HepG2 (cell line): ENCODE results near the gene NTN4. TPM values are rescaled to one million over a fixed set of nuclear protein-coding genes. Genes with fewer than 3 reads are reported as not detected.

Experiments used
- ARID3A ChIP-seq: IDR thresholded peaks from 2 replicates; pipeline ENCODE4 v1.6.1; 2012; ENCODE audit warnings: low read depth, low read length, improper control_type of control experiment
- ATF5 ChIP-seq: sonication (generic); formaldehyde crosslinking; IDR thresholded peaks from 2 replicates; pipeline ENCODE4 v1.4.0; 2020; ENCODE audit warnings: mild to moderate bottlenecking, low read depth, missing genetic modification reagents
- ATF7 ChIP-seq, 2 experiments: fragments of 450-650 bp in 1 of 2; sonication (generic) in 1 of 2; formaldehyde crosslinking in 1 of 2; IDR thresholded peaks; 2 replicates each; pipeline versions ENCODE4 v1.4.0 to v1.6.1; 2016 to 2020; ENCODE audit warnings: antibody characterized with exemption in 1 of 2, mild to moderate bottlenecking in 1 of 2, missing genetic modification reagents in 1 of 2
- BHLHE40 ChIP-seq: IDR thresholded peaks from 2 replicates; pipeline ENCODE4 v1.6.1; 2011; ENCODE audit warnings: low read length, improper control_type of control experiment
- CSRNP2 ChIP-seq: sonication (generic); formaldehyde crosslinking; conservative IDR thresholded peaks from 2 replicates; pipeline ENCODE4 v1.8.0; 2022; ENCODE audit warnings: low read depth, missing genetic modification reagents
- DMAP1 ChIP-seq: IDR thresholded peaks from 2 replicates; pipeline ENCODE4 v1.6.1; 2016
- EP300 ChIP-seq, 3 experiments: sonication (generic) in 1 of 3; formaldehyde crosslinking in 1 of 3; IDR thresholded peaks; 2 replicates each; pipeline versions ENCODE4 v1.5.1 to v1.6.1; 2011 to 2020; ENCODE audit warnings: low read depth in 2 of 3, low read length in 2 of 3, borderline replicate concordance in 1 of 3, improper control_type of control experiment in 1 of 3, mild to moderate bottlenecking in 1 of 3, missing genetic modification reagents in 1 of 3, moderate library complexity in 1 of 3
- FOSL2 ChIP-seq: sonication (generic); formaldehyde crosslinking; IDR thresholded peaks from 2 replicates; pipeline ENCODE4 v1.4.0; 2020; ENCODE audit warnings: missing genetic modification reagents
- FOXK1 ChIP-seq: sonication (generic); formaldehyde crosslinking; IDR thresholded peaks from 2 replicates; pipeline ENCODE4 v1.4.0; 2020; ENCODE audit warnings: low read depth, missing genetic modification reagents, borderline replicate concordance
- GATAD2A ChIP-seq: IDR thresholded peaks from 2 replicates; pipeline ENCODE4 v1.6.1; 2016
- HOXA5 ChIP-seq: sonication (generic); formaldehyde crosslinking; IDR thresholded peaks from 2 replicates; pipeline ENCODE4 v1.4.0; 2020; ENCODE audit warnings: missing genetic modification reagents
- MEIS2 ChIP-seq: sonication (generic); formaldehyde crosslinking; IDR thresholded peaks from 2 replicates; pipeline ENCODE4 v1.9.0; 2021; ENCODE audit warnings: mild to moderate bottlenecking, missing genetic modification reagents
- MYPOP ChIP-seq: sonication (generic); formaldehyde crosslinking; IDR thresholded peaks from 2 replicates; pipeline ENCODE4 v1.8.1; 2023; ENCODE audit warnings: mild to moderate bottlenecking, moderate library complexity, missing genetic modification reagents
- POGK ChIP-seq: sonication (generic); formaldehyde crosslinking; conservative IDR thresholded peaks from 2 replicates; pipeline ENCODE4 v1.8.0; 2022; ENCODE audit warnings: mild to moderate bottlenecking, moderate library complexity, missing genetic modification reagents
- RARA ChIP-seq: IDR thresholded peaks from 2 replicates; pipeline ENCODE4 v1.6.1; 2016; ENCODE audit warnings: missing genetic modification reagents, missing compliant biosample characterization
- SKI ChIP-seq: fragments of 450-650 bp; IDR thresholded peaks from one replicate; pipeline ENCODE4 v1.6.1; 2018; ENCODE audit warnings: mild to moderate bottlenecking; ENCODE audit not compliant: partially characterized antibody
- SOX13 ChIP-seq, 3 experiments: fragments of 450-650 bp in 1 of 3; sonication (generic) in 1 of 3; formaldehyde crosslinking in 1 of 3; IDR thresholded peaks in 2 of 3; conservative IDR thresholded peaks in 1 of 3; 2 replicates each; pipeline versions ENCODE4 v1.5.0 to v1.6.1; 2016 to 2020; ENCODE audit warnings: antibody characterized with exemption in 1 of 3, mild to moderate bottlenecking in 1 of 3, missing compliant biosample characterization in 1 of 3, missing genetic modification reagents in 1 of 3, moderate library complexity in 1 of 3
- SOX6 ChIP-seq, 2 experiments: fragments of 450-650 bp in 1 of 2; sonication (generic) in 1 of 2; formaldehyde crosslinking in 1 of 2; IDR thresholded peaks; 2 replicates each; pipeline versions ENCODE4 v1.4.0 to v1.6.1; 2017 to 2020; ENCODE audit warnings: antibody characterized with exemption in 1 of 2, mild to moderate bottlenecking in 1 of 2, missing genetic modification reagents in 1 of 2
- TEAD3 ChIP-seq: optimal IDR thresholded peaks from 2 replicates; pipeline ENCODE3; 2016; ENCODE audit warnings: borderline replicate concordance
- ZNF496 ChIP-seq: sonication (generic); formaldehyde crosslinking; IDR thresholded peaks from 2 replicates; pipeline ENCODE4 v1.8.1; 2023; ENCODE audit warnings: mild to moderate bottlenecking, moderate library complexity, missing genetic modification reagents; ENCODE audit not compliant: insufficient replicate concordance
- polyA plus RNA-seq, 8 experiments: library from polyadenylated mRNA; depleted of rRNA in 3 of 8; stranded (reverse) in 7 of 8; unstranded in 1 of 8; fragments of >200 nt; fragmentation: Illumina TruSeq in 4 of 8; extraction: Trizol in 4 of 8; gene quantifications; 2 replicates each; pipeline versions ENCODE4 v1.2.1 to v1.2.3, GENCODE V29; 2011 to 2016; ENCODE audit warnings: low read depth in 4 of 8, missing spikeins in 1 of 8, mixed read lengths in 1 of 8; ENCODE audit not compliant: insufficient read depth in 1 of 8
- total RNA-seq, 5 experiments: library from RNA; depleted of rRNA; stranded (reverse); fragments of >200 nt; fragmentation: Illumina TruSeq; extraction: Trizol; gene quantifications; 2 replicates each; pipeline ENCODE4 v1.2.3, GENCODE V29; 2016; ENCODE audit warnings: low read depth in 1 of 5

The NTN4 gene
- total and polyA plus RNA-seq, 2 of the 13 experiments (the other 11 are each of a cell fraction or from before 2014, with no cell fraction given), result 7.8 to 11.5 TPM

DNA sequence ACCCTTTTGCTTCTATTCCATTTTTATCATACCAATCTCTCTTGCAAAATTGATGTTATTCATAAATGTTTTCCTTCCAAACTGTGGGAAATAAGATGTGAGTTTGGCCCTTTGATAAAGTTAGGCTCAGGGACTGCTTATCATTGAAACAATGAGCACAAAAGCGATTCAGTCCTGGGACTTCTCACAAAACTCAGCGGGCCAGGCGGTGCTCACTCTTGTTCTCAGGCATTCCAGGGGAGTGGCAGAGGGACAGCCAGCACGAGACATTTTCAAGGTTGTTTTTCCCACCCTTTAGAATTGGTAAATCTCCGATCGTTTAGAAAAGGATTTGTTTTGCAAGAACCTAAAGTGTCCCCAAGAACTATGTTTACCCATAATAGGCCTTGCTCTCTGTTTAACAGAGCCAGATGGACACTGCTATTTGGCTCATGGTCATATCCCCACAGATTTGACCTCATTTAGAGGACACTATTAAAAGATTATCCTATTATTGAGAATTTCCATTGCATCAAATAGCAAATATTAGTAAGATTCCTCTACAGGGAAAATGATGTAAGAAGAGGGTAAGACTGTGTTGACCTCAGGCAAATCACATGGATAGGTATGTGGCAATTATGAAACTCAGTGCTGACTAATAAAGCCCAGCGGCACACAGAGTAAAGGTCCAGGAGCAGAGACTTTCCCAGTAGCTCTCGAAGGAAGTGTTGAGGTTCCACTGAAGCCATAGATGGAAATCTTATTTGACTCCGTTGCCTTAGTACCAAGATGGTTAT is 136.6 kb downstream of the NTN4 start (continued):
- TF ChIP-seq SOX13 (IDR thresholded peaks at IDR 0.05), result no peak
- TF ChIP-seq SOX13 (CRISPR knock-in tag; conservative IDR thresholded peaks at IDR 0.05 in 1 of 2, IDR thresholded peaks at IDR 0.05 in 1 of 2), result no peak
- TF ChIP-seq ATF7 (IDR thresholded peaks at IDR 0.05), result 0 out of 2 replicates have a peak, but pooled peaks have one; percentile 2
- TF ChIP-seq ATF7 (CRISPR knock-in tag; IDR thresholded peaks at IDR 0.05), result no peak
- TF ChIP-seq ATF5 (CRISPR knock-in tag), result no peak
- peak; percentile 80 for TF ChIP-seq RARA (CRISPR knock-in tag)
- TF ChIP-seq EP300 (IDR thresholded peaks at IDR 0.05; ENCODE audit: low read depth in 2 of 2, low read length in 2 of 2), result peak in 1 of 2 experiments; percentile 47; a peak in 1 of 4 replicates
- peak; percentile 27; the same call in 1 of the 2 replicates for TF ChIP-seq EP300 (CRISPR knock-in tag; IDR thresholded peaks at IDR 0.05; ENCODE audit: borderline replicate concordance)
- TF ChIP-seq MEIS2 (CRISPR knock-in tag), result no peak
- peak; percentile 26; the same call in 1 of the 2 replicates for TF ChIP-seq FOXK1 (CRISPR knock-in tag)
- TF ChIP-seq SOX6 (IDR thresholded peaks at IDR 0.05), result no peak
- TF ChIP-seq SOX6 (CRISPR knock-in tag; IDR thresholded peaks at IDR 0.05), result peak; percentile 30; the same call in 1 of the 2 replicates
- peak; percentile 18 for TF ChIP-seq TEAD3 (CRISPR knock-in tag)
- peak; percentile 72; the same call in 1 of the 2 replicates for TF ChIP-seq ARID3A
- TF ChIP-seq CSRNP2, result no peak
- peak; percentile 20 for TF ChIP-seq SKI
- peak; percentile 68; the same call in 1 of the 2 replicates for TF ChIP-seq GATAD2A (CRISPR knock-in tag)
- TF ChIP-seq MYPOP, result no peak
- TF ChIP-seq FOSL2 (CRISPR knock-in tag), result peak; percentile 90
- 0 out of 2 replicates have a peak, but pooled peaks have one; percentile 32 for TF ChIP-seq POGK (CRISPR knock-in tag)
- TF ChIP-seq BHLHE40, result peak; percentile 66
- TF ChIP-seq ZNF496 (CRISPR knock-in tag), result no peak
- no peak for TF ChIP-seq DMAP1 (CRISPR knock-in tag)
- 0 out of 2 replicates have a peak, but pooled peaks have one; percentile 28 for TF ChIP-seq HOXA5 (CRISPR knock-in tag)
